IPS-18a (cell line): ENCODE results near the gene MSL3B.

Experiments used
- H3K27ac ChIP-seq: one replicate; pipeline ENCODE4 v1.5.1; 2013; ENCODE audit warnings: low read length
- H3K27me3 ChIP-seq: one replicate; pipeline ENCODE4 v1.6.1; 2013; ENCODE audit warnings: mild to moderate bottlenecking, low read length; ENCODE audit not compliant: control insufficient read depth, insufficient read depth
- H3K36me3 ChIP-seq: one replicate; pipeline ENCODE4 v1.6.1; 2013; ENCODE audit warnings: low read depth, low read length; ENCODE audit not compliant: control insufficient read depth
- H3K4me1 ChIP-seq: one replicate; pipeline ENCODE4 v1.6.1; 2013; ENCODE audit warnings: low read depth, low read length; ENCODE audit not compliant: control insufficient read depth
- H3K4me3 ChIP-seq: one replicate; pipeline ENCODE4 v1.5.1; 2013; ENCODE audit warnings: low read length
- H3K9ac ChIP-seq: one replicate; pipeline ENCODE4 v1.6.1; 2013; ENCODE audit warnings: mild to moderate bottlenecking, low read length, moderate library complexity
- H3K9me3 ChIP-seq: one replicate; pipeline ENCODE4 v1.6.1; 2013; ENCODE audit warnings: low read depth, low read length; ENCODE audit not compliant: control insufficient read depth

The MSL3B gene

GRCh38 chr2:233839447-233839820 lies 28.8 kb downstream of the MSL3B start:
- Histone ChIP-seq H3K27me3 (no peaks in the 10 kb centered on the region), H3K9me3 (no peaks in the 10 kb centered on the region), H3K27ac (no peak overlapping the region), H3K36me3 (peaks cover 99% of the 10 kb centered on the region), H3K4me1 (no peaks in the 10 kb centered on the region), H3K4me3 (no peak overlapping the region), H3K9ac (no peak overlapping the region)

DNA sequence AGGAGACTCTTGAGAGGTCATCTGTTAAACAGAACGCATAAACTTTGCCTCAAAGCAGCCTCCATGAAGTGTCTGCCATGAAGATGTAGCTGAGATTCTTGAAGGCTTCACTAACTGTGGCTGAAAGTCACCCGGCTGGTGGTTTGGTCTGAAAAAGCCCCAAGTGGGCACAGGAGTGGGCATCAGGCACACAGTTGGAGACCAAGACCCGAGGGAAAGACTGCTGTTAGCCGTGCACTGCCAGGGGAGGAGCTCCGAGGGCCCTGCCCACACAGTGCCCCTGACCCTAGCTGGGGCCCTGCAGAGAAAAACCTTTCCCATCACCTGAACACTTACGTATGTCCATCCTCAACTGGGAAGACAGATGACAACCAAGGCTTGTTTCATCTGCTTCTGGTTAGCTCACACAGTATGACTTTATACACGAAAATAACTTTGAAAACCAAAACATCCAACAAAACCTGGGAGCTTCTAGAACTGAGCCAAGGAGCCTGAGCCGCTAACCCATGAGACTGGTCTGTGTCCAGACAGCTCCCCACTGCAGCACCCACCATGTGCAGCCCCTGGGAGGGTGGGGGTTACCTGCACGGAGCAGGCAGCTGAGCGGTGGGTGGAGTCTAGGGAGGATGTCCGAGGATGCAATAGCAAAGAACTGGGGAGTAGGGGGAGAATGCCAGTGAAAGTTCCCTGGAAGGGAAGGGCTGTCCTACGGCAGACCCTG lies 29.3 kb downstream of the MSL3B start:
- Histone ChIP-seq H3K27me3 (no peaks in the 10 kb centered on the region), H3K4me3 (no peak overlapping the region), H3K27ac (no peak overlapping the region), H3K36me3 (peaks cover 96% of the 10 kb centered on the region), H3K9me3 (no peaks in the 10 kb centered on the region), H3K9ac (no peak overlapping the region), H3K4me1 (no peaks in the 10 kb centered on the region)

- Histone ChIP-seq H3K9ac (no peak overlapping the region), H3K27me3 (no peaks in the 10 kb centered on the region), H3K9me3 (no peaks in the 10 kb centered on the region), H3K27ac (no peak overlapping the region), H3K4me1 (no peaks in the 10 kb centered on the region), H3K36me3 (peaks cover 89% of the 10 kb centered on the region), H3K4me3 (no peak overlapping the region)
Observed at GRCh38 chr2:233838251-233838650, 29.9 kb downstream of the MSL3B start.

DNA sequence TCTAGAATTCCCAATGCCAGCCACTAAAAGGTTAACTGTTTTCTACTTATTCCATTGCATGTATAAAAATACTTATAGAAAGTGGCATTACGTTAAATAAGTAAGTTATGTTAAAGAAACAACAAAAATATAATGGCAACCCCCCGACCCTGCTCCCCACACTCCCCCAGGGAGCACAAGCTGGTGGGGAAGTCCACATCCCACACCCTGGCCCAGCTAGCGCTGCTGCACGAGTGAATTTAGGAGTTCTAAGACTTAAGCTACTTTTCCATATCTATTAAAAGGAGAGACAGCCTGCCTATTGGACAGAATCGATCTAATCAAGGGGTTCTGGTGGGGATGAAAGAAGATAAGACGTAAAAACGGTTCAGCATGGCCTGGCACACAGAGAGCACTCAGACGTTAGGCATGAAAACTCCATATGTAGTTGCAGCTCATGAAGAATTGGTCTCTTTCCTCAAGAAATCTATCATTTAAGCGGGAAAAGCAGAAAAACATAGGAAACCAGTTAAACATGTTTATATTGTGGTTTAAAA lies 30.4 kb downstream of the MSL3B start:
- H3K36me3 ChIP-seq: peaks cover 84% of the 10 kb centered on the region

GRCh38 chr2:233836359-233836758 lies 31.8 kb downstream of the MSL3B start:
- H3K4me3 ChIP-seq: no peak overlapping the region
- no peaks in the 10 kb centered on the region for H3K4me1 ChIP-seq
- H3K27ac ChIP-seq: no peak overlapping the region
- H3K27me3 ChIP-seq: no peaks in the 10 kb centered on the region
- no peak overlapping the region for H3K9ac ChIP-seq
- peaks cover 70% of the 10 kb centered on the region for H3K36me3 ChIP-seq
- H3K9me3 ChIP-seq: no peaks in the 10 kb centered on the region

More for the DNA sequence above, 30.4 kb downstream of the MSL3B start:
- Histone ChIP-seq H3K9me3 (no peaks in the 10 kb centered on the region), H3K27me3 (no peaks in the 10 kb centered on the region), H3K4me3 (no peak overlapping the region), H3K9ac (no peak overlapping the region), H3K4me1 (no peaks in the 10 kb centered on the region), H3K27ac (no peak overlapping the region)

- H3K9ac ChIP-seq: no peak overlapping the region
- peaks cover 62% of the 10 kb centered on the region for H3K36me3 ChIP-seq
- H3K4me1 ChIP-seq: no peaks in the 10 kb centered on the region
- H3K4me3 ChIP-seq: no peak overlapping the region
- H3K27ac ChIP-seq: no peak overlapping the region
- H3K9me3 ChIP-seq: no peaks in the 10 kb centered on the region
- no peaks in the 10 kb centered on the region for H3K27me3 ChIP-seq
Observed at GRCh38 chr2:233835230-233836186, 32.7 kb downstream of the MSL3B start.

GRCh38 chr2:233833345-233833744 lies 34.8 kb downstream of the MSL3B start:
- Histone ChIP-seq H3K4me3 (no peak overlapping the region), H3K9me3 (no peaks in the 10 kb centered on the region), H3K27me3 (no peaks in the 10 kb centered on the region), H3K27ac (no peak overlapping the region), H3K4me1 (no peaks in the 10 kb centered on the region), H3K9ac (no peak overlapping the region), H3K36me3 (peaks cover 40% of the 10 kb centered on the region)

DNA sequence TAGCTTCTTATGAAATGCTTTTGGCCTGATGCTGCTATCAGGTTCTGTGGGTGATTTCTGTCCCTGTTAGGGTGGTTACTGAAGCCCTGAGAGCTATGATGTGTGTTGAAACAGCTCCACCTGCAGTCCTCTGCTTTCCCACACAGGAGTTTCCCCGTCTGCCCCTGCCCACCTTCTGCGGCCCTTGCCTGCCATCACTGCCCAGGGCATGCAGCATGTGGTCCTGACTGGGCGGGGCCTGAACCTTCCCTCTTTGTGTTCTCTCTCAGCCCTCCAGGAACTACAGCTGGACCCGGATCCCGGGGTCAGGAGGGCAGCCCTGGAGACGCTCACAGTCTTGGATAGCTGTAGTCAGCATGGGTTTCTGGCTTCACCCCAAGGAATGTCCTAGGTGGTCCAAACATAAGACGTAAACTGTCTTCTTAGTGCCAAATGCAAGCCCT lies 35.3 kb downstream of the MSL3B start:
- peaks cover 36% of the 10 kb centered on the region for H3K36me3 ChIP-seq
- no peaks in the 10 kb centered on the region for H3K9me3 ChIP-seq
- H3K4me1 ChIP-seq: no peaks in the 10 kb centered on the region
- no peak overlapping the region for H3K27ac ChIP-seq
- no peak overlapping the region for H3K9ac ChIP-seq
- H3K4me3 ChIP-seq: no peak overlapping the region
- H3K27me3 ChIP-seq: no peaks in the 10 kb centered on the region

DNA sequence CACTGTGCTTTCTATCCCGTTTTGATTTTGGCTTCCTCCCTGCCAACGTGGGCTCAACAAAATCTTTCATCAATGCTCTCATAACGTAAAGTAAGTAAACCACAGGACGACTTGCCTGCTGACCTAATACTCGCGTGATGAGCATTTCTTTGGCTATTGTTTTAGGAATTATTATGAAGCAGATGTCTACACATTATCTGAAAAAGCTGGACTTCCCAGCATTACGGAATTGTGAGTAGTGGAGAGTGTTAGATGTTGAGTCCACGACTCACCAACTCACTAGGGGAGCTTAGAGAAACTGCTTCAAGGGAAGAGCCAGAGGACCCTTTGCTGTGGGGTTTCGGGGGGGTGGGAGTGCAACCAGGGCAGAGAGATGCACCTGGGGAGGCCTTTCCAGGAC lies 35.8 kb downstream of the MSL3B start:
- Histone ChIP-seq H3K9ac (no peak overlapping the region), H3K9me3 (no peaks in the 10 kb centered on the region), H3K4me1 (no peaks in the 10 kb centered on the region), H3K27ac (no peak overlapping the region), H3K4me3 (no peak overlapping the region), H3K27me3 (no peaks in the 10 kb centered on the region), H3K36me3 (peaks cover 31% of the 10 kb centered on the region)

DNA sequence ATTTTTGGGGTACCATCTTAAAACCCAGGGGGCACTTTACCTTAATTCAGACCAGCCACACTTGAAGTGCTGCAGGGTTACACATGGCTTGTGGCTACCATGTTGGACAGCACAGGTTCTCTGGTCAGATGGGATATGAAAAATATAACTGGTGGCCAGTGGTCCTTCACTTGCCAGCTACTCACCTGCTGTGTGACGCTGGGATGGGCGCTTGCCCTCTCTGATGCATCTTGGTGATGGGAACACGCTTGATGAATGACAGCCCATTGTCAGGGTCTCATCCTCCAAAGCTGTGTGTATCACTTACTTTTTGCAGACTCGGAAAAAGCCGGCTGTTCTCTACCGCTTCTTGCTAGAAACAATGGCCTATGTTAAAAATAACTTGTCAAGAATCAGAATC lies 36.3 kb downstream of the MSL3B start:
- H3K9me3 ChIP-seq: no peaks in the 10 kb centered on the region
- H3K27me3 ChIP-seq: no peaks in the 10 kb centered on the region
- no peak overlapping the region for H3K27ac ChIP-seq
- H3K4me1 ChIP-seq: no peaks in the 10 kb centered on the region
- no peak overlapping the region for H3K4me3 ChIP-seq
- no peak overlapping the region for H3K9ac ChIP-seq
- peaks cover 27% of the 10 kb centered on the region for H3K36me3 ChIP-seq

DNA sequence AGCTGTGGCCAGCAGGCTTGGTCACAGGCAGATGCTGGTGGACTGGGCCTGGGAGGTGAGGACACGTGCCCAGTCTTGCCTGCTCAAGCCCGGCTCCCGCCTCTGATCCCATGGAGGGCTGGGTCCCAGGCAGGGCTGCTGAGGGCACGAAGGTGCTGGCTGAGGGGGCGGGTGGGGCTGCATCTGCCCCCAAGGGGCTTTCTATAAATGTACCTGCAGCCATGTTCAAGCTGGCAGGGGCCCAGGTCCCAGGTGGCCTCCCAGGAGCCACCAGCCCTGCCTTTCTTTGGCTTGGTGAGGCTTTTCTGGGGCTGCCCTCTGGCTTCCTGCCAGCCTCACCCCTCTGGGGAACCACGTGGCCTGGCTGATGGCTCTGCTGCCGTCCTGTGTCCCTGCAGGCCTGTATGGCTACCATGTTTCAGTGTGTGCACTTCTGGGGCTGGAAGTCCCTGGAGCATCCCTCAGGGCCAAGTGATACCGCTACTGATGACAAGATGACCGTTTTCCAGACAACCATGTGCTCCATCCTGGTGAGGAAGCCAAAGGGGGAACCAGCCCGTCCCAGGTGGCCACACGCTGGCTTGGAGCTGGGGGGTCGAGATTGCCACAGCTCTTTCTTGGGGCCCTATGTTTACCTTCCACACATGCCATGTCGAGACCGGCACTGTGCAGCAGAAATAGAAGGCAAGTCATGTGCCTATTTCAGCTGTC lies 37.0 kb downstream of the MSL3B start:
- Histone ChIP-seq H3K27me3 (no peaks in the 10 kb centered on the region), H3K4me3 (no peak overlapping the region), H3K9ac (no peak overlapping the region), H3K27ac (no peak overlapping the region), H3K36me3 (peaks cover 20% of the 10 kb centered on the region), H3K4me1 (no peaks in the 10 kb centered on the region), H3K9me3 (no peaks in the 10 kb centered on the region)
